HL-60 (cell line): Measurements from ENCODE around the gene SRSF4.
"Not testable (repeated sequence)": the region's sequence is repeated elsewhere in the genome, so short reads cannot be mapped to it uniquely, and the experiment has no call there.

Experiments used
- DNase-seq, 2 experiments: peaks; one replicate each; pipeline ENCODE4 v3.0.0-alpha.2; 2010 to 2020; ENCODE audit warnings: low read depth in 1 of 2, low spot score in 1 of 2
- H3K27ac ChIP-seq: fragments of 250-450 bp; sonication (Bioruptor Pico); replicated peaks from 2 replicates; pipeline ENCODE4 v1.5.1; 2020; ENCODE audit warnings: mild to moderate bottlenecking, moderate library complexity
- H3K27me3 ChIP-seq: fragments of 250-450 bp; sonication (Bioruptor Pico); 2 replicates; pipeline ENCODE4 v1.5.1; 2021; ENCODE audit warnings: mild to moderate bottlenecking, moderate library complexity; ENCODE audit not compliant: insufficient read depth, poor library complexity, severe bottlenecking
- H3K4me3 ChIP-seq: replicated peaks from 2 replicates; pipeline ENCODE4 v1.5.1; 2011; ENCODE audit warnings: mild to moderate bottlenecking, control low read depth, low read length; ENCODE audit not compliant: insufficient read depth
- CTCF ChIP-seq: IDR thresholded peaks from one replicate; pipeline ENCODE4 v1.5.1; 2011; ENCODE audit warnings: low read length, control low read depth, inconsistent platforms; ENCODE audit not compliant: insufficient read depth
- GABPA ChIP-seq: IDR thresholded peaks from 2 replicates; pipeline ENCODE4 v1.6.1; 2012; ENCODE audit warnings: low read depth
- POLR2AphosphoS5 ChIP-seq: IDR thresholded peaks from 2 replicates; pipeline ENCODE4 v1.6.1; 2012; ENCODE audit warnings: low read depth
- SPI1 ChIP-seq: IDR thresholded peaks from 2 replicates; pipeline ENCODE4 v1.6.1; 2012; ENCODE audit warnings: low read depth, mild to moderate bottlenecking, borderline replicate concordance
- TF ChIP-seq, protein P1 (sequence below): IDR thresholded peaks from 2 replicates; pipeline ENCODE4 v1.6.1; 2012; ENCODE audit warnings: low read depth; ENCODE audit not compliant: insufficient replicate concordance

Gene SRSF4

DNA sequence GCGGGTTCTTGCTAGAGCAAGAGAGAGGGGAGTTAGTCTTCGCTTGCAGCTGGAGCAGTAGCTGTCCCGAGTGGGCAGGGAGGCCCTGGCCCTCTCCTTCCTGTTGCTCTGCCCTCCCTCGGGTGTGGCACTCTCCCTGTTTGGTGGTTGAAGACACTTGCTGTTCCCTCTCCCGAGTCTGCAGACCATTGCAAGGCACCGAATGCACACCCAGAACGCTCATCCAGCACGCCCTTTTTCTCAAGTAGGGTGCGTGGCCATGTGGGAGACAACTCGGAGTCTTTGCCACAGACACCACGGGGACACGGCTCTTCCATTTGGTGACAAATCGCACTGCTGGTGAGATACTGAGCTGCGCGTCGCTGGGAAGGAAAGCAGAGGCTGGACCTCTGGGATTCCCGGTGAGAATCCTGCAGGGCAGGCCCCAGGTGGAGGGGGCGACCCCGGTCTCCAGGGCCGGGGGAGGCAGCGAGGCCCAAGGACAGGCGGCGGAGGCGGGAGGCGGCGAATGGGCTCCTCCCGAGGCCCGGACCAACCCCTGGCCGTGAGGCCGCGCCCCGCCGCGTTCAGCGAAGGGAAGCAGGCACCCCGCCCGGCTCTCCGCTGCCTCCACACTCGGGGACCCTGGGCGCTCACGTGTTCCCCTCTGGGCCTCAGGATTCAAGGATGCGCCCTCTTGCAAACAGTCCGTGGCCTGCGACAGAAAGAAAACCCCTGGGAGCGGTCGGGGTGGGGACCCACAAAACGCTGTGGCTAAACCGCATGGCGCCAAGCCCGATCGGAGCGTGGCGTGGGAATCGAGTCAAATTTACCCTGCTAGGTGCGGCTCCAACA lies 47.6 kb downstream of the SRSF4 start:
- H3K4me3 ChIP-seq, result peak overlapping the region; percentile 23
- no peak for TF ChIP-seq POLR2AphosphoS5
- no peak for TF ChIP-seq CTCF
- no peak for TF ChIP-seq GABPA
- TF ChIP-seq, protein P1, sequence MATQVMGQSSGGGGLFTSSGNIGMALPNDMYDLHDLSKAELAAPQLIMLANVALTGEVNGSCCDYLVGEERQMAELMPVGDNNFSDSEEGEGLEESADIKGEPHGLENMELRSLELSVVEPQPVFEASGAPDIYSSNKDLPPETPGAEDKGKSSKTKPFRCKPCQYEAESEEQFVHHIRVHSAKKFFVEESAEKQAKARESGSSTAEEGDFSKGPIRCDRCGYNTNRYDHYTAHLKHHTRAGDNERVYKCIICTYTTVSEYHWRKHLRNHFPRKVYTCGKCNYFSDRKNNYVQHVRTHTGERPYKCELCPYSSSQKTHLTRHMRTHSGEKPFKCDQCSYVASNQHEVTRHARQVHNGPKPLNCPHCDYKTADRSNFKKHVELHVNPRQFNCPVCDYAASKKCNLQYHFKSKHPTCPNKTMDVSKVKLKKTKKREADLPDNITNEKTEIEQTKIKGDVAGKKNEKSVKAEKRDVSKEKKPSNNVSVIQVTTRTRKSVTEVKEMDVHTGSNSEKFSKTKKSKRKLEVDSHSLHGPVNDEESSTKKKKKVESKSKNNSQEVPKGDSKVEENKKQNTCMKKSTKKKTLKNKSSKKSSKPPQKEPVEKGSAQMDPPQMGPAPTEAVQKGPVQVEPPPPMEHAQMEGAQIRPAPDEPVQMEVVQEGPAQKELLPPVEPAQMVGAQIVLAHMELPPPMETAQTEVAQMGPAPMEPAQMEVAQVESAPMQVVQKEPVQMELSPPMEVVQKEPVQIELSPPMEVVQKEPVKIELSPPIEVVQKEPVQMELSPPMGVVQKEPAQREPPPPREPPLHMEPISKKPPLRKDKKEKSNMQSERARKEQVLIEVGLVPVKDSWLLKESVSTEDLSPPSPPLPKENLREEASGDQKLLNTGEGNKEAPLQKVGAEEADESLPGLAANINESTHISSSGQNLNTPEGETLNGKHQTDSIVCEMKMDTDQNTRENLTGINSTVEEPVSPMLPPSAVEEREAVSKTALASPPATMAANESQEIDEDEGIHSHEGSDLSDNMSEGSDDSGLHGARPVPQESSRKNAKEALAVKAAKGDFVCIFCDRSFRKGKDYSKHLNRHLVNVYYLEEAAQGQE, result no peak
- no peak for TF ChIP-seq SPI1
- no peak for DNase-seq
- H3K27me3 ChIP-seq, result peaks cover 5% of the 10 kb centered on the region
- no peak overlapping the region for H3K27ac ChIP-seq

DNA sequence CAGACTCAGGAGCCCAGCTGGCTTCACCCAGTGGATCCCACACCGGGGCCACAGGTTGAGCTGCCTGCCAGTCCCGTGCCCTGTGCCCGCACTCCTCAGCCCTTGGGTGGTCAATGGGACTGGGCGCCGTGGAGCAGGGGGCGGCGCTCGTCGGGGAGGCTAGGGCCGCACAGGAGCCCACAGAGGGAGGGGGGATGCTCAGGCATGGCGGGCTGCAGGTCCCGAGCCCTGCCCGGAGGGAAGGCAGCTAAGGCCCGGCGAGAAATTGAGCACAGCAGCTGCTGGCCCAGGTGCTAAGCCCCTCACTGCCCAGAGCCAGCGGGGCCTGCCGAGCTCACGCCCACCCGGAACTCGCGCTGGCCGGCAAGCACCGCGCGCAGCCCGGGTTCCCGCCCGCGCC lies 50.6 kb downstream of the SRSF4 start:
- not testable (repeated sequence) for H3K27ac ChIP-seq, DNase-seq, H3K27me3 ChIP-seq

DNA sequence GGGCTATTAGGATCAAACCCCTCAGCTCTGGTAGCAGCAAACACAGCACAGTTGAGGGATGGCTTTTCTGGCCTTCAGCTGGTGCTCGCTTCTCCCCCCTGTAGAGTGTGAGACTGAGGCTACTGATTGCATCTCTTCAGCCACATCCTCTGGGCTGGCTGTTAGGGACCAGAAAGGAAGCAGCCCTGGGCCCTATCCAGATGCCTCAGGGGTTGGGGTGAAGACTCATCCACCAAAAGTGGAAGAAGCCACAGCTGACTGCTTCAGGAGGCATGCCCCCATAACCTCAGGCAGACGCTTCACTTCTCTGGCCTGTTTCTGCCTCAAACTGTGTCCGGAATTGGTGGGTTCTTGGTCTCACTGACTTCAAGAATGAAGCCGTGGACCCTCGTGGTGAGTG lies 51.8 kb downstream of the SRSF4 start:
- TF ChIP-seq SPI1, result no peak
- TF ChIP-seq GABPA, result no peak
- TF ChIP-seq, protein P1, result no peak
- no peak for TF ChIP-seq POLR2AphosphoS5
- TF ChIP-seq CTCF, result no peak
- Histone ChIP-seq H3K27ac (no peak overlapping the region), H3K4me3 (no peak overlapping the region), H3K27me3 (peaks cover 16% of the 10 kb centered on the region)
- DNase-seq, result no peak

More for the DNA sequence above, 50.6 kb downstream of the SRSF4 start:
- H3K4me3 ChIP-seq, result not testable (repeated sequence)

GRCh38 chr1:29128739-29129138 lies 53.0 kb downstream of the SRSF4 start:
- TF ChIP-seq SPI1 (no peak), POLR2AphosphoS5 (no peak), GABPA (no peak), CTCF (no peak)
- TF ChIP-seq, protein P1, result no peak
- no peak overlapping the region for H3K27ac ChIP-seq
- H3K4me3 ChIP-seq, result no peak overlapping the region
- H3K27me3 ChIP-seq, result peaks cover 21% of the 10 kb centered on the region
- DNase-seq, result no peak
